ENCODE results near the gene CALHM5.

- TF ChIP-seq CTCF (IDR thresholded peaks at IDR 0.05) (no peak), SIN3A (IDR thresholded peaks at IDR 0.05; ENCODE audit: borderline replicate concordance, insufficient read depth, low read depth, low read length) (no peak)
These were observed 56.7 kb downstream of the CALHM5 start for GRCh38 chr6:116568111-116568510.

All from Panc1 (cell line).